CD4-positive, alpha-beta T cell treated with Interleukin-15 for 1 hour (primary cell): ENCODE results near the gene EMID1.
"Not testable (repeated sequence)": the region's sequence is repeated elsewhere in the genome, so short reads cannot be mapped to it uniquely, and the experiment has no call there.

ENCODE experiments used
- DNase-seq: peaks from one replicate; pipeline ENCODE4 v3.0.0-alpha.2; 2020

EMID1 gene

DNA sequence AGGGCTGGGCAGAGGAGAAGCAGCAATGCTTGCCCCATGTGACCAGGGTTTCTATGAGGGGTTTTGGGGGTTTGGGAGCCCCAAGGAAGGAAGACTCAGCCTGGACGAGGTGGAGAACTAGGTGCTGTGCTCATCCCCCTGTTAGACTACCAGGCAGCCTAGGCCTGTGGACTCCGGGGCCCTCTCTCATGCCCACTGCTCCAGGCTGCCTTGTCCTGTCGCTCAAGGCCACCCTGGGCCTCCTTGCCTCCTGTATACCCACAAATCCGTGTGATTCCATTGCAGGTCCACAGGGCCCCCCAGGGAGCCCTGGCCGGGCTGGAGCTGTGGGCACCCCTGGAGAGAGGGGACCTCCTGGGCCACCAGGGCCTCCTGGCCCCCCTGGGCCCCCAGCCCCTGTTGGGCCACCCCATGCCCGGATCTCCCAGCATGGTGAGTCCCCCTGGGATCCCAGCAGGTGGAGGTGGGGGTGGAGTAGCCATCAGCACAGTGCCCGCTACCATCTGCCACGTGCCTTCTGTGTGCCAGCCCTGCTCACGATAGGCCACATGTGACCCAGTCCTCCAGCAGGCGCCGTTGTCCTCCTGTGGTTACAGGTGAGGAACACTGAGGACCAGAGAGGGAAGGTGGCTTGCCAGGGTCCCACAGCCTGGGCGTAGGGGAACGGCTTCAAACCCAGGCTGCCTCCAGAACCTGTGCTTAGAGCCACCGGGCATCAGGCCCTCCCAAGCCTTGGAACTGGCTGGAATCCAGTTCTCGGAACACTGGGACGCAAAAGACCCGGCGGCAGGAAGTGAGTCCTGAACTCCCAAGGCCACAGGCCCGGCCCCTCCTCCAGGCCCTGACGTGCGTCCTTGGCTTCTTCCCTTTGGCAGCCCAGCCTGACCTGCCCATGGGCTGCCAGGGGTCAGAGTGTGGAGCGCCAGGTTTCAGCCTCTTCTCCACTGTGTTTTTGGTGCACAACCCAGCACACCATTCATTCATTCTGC, 26.6 kb downstream of the EMID1 start:
- DNase-seq, result no peak

DNA sequence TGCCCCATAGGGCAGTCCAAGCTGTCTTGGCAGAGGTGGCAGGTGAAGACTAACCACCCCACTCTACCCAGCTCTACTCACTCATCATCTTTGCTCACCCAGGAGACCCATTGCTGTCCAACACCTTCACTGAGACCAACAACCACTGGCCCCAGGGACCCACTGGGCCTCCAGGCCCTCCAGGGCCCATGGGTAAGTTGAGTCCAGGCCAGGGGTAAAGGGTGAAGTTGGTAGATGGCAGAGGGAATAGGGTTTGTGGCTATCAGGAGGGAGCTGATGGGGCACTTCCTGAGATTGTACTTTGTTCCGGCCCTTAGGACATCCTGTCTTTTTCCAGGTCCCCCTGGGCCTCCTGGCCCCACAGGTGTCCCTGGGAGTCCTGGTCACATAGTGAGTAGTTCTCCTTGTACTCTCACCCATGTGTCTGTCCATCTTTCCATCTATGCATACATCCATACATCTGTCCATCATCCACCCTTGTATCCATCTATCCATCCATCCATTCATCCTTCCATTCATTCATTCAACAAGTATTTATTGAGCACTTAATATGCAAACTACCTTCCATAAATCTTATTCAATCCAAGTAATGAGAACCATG, 27.7 kb downstream of the EMID1 start:
- no peak for DNase-seq

DNA sequence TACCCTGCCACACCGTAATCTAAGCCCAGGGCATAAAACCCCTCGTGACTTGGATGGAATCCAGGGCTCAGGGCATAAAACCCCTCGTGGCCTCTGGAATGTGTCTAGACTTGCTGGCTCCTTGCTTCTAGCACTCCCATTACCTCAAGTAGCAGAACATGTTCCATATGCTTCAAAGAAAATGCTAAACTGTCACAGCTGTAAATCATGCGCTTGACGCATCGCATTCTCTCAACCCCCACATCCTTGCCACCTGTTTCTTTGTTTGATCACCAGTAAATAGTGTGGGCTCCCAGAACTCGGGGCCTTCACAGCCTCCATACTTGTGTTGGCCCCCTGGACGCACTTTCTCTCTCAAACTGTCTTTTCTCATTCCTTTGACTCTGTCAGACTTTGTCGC, 34.8 kb downstream of the EMID1 start:
- not testable (repeated sequence) for DNase-seq

DNA sequence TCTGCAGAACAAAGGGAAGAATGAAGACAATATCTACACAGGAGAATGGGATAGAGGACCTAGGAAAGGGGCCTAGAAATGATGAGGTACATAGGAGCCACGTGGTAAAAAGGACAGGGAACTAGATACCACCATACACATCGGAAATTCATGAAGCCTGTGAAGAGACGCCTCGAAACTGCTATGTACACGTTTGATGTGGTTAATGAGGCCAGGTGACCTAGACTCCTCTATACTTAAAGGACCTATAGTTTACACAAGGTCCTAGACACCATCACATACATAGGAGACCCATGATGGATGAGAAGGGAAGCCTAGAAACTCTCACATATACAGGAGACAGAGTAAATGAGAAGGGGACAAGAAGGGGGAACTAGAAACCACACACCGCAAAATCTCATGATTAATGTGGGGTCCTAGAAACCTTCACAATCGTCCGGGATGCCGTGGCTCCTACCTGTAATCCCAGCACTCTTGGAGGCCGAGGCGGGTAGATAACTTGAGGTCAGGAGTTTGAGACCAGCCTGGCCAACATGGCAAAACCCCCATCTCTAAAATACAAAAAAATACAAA, 38.3 kb downstream of the EMID1 start:
- DNase-seq, result no peak

DNA sequence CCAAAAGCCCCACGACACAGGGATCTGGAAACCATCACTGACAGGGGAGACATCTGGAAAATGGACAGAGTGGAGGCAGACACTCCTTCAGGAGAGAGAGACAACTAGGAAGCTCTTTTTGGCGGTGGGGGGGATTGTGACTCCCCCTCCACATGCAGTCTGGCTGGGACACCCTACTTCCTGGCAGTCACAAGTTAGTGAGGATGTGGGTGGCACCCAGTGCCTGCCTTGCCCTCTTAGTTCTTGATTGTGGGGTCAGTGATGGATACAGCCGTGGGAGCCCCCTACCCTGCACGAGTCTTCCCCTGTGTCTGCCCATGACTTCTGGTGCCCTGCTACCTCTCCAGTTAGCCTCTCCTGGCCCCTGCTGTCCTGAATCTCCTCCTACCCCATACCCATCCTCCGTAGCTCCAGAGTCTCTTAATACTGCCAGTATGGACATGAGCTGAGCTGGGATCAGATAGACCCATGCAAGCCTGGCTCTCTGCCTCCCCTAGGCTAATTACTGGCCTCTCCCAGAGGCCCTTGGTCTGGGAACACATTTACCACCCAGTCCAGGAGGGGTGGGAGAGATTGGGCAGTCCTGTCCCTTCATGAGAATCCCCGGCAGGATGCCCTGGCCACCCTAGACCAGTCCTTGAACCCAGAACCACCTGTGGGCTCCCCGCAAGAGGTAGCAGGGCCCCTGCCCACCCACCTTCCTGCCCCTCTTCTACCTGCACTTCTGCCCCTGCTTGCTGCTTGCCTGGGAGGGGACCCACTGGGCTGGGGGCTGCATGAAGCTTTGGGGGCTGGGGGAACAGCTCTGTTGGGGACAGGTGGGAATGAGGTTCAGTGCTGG, 39.3 kb downstream of the EMID1 start:
- no peak for DNase-seq

DNA sequence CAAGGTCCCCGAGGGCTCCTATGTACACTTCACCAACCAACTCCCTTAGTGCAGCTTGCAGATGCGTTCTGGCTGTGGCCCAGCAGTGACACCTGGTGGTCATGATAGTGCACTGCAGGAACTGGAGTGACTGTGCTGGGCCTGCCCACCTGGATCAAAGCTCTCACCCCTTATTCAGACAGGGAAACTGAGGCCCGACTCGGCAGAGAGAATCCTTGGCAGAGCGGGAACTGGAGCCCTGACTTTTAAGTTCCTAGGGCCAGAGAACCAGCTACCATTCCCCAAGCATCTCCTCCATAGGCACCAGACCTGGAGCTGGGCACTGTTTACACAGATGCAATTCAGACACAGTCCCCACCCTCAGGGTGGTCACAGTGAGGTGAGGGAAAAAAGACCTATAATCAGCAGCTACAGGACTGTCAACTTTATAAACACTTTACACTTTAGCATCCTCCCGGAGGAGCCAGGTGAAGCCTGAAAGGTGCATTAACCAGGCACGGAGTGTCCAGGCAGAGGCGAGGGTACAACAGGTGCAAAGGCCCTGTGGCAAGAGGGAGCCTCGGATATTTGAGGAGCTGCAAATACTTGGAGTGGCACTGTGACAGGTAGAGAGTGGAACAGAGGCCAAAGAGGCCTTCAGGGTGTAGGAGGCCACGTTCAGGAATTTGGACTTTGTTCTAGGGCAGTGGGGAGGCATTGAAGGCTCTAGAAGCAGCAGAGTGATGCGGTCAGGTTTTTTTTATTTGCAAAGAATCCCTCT, 40.1 kb downstream of the EMID1 start:
- DNase-seq, result peak; percentile 64

DNA sequence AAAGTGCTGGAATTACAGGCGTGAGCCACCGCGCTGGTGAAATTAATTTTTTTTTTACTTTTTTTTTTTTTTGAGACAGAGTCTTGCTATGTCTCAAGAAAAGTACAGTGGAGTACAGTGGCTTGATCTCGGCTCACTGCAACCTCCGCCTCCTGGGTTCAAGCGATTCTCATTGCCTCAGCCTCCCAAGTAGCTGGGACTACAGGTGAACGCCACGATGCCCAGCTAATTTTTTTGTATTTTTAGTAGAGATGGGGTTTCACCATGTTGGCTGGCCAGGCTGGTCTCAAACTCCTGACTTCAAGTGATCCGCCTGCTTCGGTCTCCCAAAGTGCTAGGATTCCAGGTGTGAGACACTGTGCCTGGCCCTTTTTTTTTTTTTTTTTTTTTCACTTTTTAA, 42.2 kb downstream of the EMID1 start:
- DNase-seq, result not testable (repeated sequence)

DNA sequence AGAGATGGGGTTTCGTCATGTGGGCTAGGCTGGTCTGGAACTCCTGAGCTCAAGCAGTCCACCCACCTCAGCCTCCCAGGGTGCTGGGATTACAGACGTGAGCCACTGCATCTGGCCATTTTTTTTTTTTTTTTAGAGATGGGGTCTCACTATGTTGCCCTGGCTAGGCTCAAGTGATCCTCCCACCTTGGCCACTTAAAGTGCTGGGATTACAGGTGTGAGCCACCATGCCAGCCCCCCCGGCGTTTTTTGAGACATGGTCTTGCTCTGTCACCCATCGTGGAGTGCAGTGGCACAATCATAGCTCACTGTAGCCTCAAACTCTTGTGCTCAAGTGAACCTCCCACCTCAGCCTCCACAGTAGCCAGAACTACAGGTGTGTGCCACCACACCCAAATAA, 45.6 kb downstream of the EMID1 start:
- no peak for DNase-seq

DNA sequence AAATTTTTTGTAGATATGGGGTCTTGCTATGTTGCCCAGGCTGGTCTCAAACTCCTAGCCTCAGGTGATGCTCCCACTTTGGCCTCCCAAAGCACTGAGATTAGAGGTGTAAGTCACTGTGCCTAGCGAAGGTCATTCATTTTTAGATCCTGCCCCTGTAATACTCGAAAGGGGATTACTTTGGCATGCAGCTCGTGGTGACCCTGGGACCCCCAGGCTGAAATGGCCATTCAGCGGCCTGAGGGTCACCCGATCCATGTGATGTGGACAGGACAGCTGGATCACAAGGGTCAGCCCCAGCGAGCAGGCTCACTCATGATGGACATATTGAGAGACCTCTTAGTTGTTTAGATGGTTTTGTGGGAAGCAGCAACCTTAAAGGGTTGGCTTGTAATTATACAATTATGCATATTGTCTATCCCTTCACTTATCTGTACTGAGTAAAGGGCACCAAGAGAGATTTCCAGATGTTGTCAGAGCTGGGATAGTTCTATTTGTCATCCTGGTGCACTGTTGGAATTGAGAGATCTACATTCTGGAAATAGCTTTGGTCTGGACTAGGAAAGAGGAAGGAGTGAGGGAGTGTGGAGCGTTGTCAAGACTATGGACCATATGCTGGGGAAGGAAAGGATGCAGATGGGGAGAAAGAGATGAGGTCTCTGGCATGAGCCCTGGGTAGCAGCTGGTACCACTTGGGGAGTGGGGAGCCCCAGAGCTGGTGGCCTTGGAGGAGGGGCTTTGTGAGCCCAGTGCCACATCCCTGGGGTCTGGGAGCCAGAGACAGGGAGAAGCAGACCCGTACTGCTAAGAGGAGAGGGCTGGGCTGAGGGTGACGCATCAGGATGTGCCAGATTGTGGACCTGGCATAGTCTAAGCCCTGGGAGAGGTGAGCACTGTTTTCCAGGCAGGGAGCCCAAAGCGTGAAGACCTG, 46.5 kb downstream of the EMID1 start:
- no peak for DNase-seq

DNA sequence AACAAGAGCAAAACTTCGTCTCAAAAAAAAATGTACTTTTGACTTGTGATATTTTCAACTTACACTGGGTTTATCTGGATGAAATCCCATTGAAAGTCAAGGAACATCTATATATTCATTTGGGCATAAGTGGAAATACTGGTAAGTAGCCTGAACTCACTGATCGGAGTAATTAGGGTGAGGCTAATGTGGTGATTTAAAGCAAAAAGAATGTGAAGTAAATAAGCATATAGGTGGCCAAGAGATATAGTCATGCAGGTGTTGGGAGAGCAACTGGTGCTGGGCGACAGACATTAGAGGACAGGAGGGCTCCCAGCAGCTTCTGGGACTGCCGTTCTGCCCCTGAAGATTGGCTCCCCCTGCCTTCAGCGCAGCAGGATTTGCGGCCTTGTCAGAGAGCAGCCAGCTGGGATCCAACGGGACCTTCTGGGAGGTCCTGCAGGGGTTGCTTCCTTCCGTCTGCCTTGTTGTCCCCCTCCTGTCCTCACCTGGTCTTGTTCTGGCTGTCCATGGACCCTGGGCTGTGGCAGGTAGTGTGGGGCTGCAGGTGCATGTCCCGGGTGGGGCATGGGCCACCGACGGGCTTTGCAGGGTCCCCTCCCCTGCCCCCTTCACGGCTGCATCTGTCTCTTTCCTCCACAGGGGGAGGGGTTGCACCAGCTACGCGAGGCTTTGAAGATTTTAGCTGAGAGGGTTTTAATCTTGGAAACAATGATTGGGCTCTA, 48.0 kb downstream of the EMID1 start:
- no peak for DNase-seq

DNA sequence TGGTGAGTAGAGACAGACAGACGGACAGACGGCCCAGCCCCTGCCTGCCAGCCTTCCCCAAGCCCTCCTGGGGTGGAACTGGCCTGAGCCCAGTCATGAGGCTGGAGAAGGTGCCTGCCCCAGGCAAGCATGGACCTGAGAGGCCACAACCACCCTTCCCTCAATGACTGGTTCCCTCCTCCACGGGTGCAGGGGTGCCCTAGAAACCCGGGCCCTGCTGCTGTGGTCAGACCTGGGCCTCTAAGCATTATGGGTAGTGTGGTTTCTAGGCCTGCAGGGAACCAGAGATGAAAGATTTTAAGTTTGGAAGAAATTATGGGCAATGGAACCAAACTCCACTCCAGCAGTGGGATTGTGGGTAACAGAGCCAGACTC, 48.6 kb downstream of the EMID1 start:
- no peak for DNase-seq

DNA sequence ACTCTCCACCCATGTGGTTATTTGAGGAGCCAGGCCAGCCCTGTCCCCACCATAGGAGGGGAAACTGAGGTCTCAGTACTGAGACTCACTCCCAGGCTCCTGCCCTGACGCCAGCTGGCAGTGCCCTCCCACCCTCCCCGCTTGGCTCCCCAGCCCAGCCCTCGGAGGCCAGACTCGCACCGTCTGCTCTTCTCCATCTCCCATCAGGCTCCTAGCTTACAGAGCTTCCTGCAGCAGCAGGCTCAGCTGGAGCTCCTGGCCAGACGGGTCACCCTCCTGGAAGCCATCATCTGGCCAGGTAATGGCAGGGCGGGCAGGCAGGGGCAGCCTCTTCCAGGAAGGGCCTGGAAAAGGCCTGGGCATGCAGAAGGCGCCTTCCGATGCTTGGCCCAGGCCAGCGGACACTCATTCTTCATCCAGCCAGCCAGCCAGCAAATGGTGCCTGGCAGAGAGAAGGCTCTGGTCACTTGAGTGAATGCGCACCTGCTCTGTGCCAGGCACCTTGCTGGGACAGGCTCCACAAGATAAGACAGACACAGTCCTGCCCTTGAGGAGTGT, 49.4 kb downstream of the EMID1 start:
- no peak for DNase-seq

DNA sequence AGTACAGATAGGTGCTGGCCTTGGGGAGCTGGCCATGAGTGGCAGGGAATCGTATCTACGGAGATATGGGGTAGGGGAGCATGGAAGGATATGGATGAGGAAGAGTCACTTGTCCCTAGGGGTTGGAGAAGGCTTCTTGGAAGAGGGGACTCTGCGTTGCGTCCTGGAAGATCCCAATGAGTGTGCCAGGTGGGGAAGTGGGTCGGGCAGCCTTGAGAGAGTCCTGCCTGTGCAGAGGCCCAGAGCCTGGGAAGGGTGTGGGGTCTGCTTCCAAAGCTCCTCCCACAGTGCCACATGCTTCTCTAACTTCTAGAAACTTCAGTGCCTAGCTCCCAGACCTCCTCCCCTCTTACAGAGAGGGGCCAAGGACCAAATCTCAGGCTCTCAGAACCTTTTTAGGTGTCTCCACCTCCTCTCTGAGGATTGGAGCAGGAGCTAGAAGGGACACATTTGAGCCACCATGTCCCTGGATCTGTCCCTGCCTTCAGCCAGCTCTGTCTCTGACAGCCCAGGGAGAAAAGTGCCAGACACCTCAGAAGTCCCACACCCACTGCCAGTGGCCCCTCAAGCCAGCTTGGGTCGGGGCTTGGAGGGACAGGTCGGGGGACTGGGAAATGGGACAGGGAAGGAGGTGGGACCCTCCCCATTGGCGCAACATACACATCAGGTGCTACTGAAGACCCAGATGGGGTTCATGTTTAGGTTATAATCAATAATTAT, 51.1 kb downstream of the EMID1 start:
- no peak for DNase-seq

DNA sequence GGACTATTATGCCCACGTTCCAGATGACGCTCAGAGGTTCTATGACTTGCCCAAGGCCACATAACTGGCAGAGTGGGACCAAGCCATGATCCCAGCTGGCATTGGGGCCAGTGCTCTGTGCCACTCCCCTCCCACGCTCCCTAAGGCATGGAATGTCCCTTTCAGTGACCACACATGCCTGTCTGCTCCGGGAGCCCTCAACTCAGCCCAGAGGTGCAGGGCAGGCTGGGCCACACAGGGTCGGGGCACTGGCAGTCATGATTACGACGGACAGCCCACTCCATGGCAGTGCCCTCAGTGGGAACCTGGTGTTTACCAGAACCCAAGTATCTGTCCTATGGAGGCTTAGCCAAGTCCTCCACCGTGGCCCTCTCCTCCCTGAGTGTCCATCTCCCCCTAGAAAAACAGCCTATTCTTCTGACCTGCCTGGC, 52.1 kb downstream of the EMID1 start:
- no peak for DNase-seq

DNA sequence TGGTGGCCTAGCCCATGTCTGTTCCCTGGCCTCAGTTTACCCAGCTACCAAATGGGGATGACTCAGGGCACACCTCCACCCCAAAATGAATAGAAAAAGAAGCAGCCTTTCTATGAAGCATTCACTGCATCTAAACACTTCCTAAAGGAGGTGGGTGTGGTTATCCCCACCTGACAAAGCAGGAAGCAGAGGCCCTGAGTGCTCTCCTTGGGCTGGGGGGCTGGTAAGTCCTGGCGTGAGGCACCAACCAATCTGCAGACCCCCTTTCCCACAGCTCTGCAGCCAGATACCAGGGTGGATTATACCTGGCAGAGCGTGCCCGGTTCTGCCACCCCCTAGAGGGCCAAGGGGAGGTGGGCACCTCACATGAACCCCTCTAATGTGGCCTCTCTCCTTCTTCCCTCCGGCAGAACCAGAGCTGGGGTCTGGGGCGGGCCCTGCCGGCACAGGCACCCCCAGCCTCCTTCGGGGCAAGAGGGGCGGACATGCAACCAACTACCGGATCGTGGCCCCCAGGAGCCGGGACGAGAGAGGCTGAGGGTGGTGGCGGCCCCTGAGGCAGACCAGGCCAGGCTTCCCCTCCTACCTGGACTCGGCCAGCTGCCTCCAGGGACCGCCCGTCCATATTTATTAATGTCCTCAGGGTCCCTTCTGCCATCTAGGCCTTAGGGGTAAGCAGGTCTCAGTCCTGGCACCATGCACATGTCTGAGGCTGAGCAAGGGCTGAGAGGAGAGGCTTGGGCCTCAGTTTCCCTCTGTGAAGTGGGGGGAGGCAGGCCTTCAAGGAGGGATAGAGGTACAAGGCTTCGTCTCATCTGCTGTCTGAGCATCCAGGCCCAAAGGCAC, 52.9 kb downstream of the EMID1 start:
- no peak for DNase-seq

DNA sequence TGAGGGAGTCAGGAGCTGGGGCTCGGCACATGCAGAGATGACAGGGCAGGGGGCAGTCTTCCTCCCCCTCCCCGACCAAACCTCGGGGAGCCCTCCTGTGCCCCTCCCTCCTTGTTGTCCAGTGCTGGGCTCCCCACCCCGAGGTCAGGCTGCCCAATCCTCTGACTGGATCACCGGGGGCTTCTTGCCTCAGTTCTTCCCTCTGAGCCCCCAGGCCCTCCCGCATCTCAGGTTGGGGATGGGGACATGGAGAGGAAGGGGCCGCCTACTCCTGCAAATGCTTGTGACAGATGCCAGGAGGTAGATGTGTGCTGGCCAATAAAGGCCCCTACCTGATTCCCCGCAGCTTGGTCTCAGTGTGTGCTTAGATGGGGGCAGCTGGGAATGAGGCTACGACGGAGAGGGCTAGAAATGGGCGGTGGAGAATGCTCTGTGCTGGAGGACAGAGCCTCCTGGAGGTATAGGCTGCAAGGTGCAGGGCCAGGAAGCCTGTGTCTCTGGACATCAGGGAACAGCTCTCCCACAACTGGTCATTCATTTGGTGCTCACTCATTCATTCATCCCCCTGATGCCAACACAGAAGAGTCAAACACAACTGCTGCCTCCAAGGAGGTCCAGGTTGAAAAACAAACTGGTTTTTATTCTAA, 53.7 kb downstream of the EMID1 start:
- no peak for DNase-seq

DNA sequence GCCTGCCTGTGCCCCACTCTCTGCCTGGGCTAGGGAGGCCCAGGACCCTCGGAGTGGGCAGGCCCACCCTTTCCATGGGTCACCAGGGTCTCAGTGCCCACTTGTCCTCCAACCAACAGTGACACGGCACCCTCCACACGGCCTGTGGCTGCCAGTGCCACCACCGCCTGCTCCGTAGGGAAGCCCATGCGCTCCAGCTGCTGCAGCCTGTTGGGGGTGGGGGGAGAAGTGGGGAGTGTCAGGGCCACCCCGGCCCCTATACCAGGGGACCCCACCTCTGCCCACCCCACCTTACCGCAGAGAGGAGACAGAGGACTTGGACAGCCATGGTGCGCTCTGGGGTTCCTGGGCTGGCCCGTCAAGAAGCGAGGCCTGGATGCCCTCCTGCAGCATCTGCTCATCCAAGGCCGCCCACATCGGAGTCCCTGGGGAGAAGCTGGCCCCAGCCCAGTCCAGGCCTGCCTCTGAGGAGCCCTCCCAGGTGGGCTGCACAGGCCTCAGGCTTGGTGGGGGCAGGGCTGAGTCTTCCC, 54.4 kb downstream of the EMID1 start:
- no peak for DNase-seq
